ENCODE results near the gene FERMT2.
A peak's percentile ranks its signal among the peaks of the same experiment; 100 is the strongest.

Gene FERMT2

DNA sequence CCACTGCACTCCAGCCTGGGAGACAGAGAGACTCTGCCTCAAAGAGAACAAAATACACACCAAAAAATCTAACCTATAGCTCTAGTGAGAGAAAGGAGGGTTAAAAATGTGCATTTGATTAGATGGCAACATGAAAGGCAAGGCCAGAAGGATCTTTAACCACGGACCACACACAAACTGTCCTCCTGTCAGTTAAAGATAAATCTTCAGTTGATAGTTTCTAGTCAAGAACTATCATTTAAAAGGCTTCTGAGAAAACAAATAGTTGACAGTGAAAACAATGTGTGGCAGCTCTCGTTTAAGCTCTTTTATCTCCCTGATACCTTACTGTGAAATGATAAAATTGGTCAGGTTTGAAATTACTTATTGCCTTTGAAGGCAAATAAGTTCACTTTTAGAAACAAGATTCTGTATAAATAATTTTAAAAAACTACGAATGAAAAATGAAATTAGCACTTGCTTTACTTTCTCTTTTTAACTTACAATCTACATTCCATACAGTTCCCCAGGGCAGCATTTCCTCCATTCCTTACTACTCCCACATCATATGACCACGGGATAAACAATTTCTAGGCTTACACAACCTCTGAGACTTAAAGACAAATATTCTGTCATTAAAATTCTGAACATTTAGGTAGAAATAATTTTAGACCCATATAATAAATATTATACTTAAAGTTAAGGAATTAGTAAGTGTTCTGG lies 88.1 kb downstream of the FERMT2 start:
- DNase-seq: no peak

DNA sequence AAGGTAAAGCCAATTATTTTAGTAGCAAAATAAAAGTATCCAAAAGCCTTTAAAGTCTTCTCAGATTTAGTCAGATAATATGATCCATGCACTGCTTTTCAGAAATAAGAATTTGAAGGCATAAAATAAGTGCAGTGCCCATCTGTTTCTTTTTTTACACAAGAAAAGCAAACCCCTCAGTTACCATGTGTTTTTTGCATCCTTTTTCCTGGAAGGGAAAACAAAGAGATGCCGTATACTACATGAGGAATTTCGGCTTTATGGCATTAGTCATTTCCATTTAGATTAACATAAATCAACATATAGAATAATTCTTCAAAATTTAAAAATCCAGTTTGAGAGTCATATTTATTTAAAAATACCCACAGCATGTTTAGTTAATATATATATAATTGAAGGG lies 89.4 kb downstream of the FERMT2 start:
- no peak for DNase-seq

DNA sequence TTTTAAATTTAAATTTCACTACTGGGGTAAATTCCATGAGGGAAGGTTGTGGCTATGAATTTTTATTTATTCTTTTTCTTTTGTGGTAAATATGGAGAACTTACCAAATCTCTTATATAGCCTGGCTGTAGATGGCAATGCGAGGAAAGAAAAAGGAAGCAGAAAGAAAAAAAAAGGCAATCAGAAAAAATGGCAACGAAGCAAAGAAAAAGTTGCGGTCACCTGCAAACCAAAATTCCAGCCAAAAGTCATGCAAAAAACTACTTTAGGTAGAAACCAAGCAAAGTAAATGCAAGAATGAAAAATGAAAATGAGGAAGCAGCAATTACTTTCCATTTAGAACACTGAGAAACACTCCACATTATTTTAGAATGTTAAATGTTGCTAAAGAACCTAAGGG lies 89.9 kb downstream of the FERMT2 start:
- DNase-seq: no peak

DNA sequence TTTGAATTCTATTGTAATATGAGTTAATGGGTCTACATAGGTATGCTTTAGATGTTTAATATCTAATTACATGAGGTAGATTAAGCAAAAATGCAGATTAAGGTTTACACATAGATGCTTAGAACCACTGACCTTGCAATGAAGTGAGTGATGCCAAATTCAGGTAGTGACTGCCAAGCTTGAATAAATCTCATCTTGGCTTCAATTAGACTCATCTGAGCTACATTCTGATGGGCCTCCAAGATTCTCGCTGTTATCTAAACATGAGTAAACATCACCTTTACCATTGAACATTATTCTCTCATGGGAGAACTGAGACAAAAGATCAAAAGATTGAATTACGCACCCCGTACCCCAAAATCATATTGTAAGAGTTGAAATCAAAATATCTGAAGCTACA lies 90.6 kb downstream of the FERMT2 start:
- no peak for DNase-seq

DNA sequence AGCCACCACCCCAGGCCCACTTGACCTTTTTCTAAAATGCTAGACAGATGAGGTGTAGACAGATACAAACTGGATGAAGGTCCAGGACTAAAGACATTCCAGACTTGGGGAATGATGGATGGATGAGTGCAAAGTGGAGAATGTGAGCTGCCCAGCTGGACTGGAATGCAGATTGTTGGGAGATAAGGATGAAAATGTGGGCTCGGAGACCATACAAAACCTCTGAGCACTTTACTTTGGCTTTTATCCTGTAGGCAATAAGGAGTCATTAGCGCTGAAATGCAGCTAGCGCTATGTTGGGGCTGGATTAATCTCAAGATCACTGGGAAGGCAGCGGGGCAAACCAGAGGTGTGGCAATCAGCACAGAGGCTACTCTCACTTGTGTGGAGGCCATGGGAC lies 94.7 kb downstream of the FERMT2 start:
- no peak for DNase-seq

DNA sequence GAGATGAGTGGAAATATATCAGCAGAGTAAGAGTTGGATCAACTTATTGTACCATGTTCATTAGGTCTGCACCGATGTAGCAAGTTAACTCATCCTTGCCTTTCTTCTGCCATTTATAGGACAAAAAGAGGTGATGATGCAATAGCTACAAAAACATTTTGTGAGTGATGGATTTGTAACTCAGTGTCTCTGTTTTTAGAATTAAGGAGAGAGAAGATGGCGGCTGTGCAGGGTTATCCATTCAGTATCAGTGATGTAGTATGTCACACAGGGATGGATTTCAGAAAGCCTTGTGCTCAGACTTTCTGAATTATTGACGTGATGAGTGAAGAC lies 97.4 kb downstream of the FERMT2 start:
- no peak for DNase-seq

DNA sequence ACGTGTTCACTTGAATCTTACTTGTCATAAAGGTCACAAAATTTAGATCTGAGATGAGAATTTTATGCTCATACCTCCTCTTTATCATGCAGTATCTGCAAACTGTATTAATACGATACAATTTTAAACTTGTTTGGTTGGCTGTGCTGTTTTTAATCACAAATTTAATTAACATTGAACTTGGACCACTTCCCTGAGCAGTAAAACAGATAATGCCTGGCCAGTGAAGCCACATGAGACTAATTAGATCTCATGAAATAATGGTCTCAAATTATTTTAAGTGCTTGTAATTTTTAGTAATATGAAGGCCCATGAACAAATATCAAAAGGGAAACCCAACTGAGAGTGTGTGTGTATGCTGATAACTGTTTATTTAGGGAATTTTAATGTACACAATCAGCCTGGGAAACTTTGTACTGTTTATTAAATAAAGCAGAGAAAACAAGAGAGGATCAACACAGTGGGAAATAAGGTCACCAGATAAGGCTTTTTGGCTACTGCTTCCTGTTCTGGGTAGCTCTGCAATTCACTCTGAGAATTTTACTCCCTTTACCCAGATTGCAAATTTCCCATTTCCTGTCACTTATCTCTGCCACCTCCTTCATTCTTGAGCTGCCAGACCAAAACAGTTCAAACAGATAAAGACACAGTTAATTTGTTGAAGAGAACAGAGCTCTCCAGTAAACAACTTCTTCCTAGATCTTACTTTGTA lies 97.9 kb downstream of the FERMT2 start:
- peak; percentile 79 for DNase-seq

DNA sequence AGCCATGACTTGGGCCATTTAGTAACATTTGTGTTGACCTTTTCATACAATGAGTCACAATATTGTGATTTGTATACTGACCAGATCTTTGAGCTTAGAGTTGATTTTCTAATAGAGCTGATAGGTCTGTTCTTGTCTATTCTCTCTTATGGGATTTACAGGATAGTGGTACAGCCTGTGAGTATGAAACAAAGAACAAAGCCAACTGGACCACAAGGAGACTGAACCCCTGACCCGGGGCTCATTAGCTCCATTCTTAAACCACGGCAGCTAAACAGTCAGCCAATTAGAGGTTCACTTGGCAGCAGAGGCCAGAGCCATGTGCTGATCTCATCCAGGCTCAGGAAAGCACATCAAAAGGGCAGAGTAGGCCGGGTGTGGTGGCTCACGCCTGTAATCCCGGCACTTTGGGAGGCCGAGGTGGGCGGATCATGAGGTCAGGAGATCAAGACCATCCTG lies 100.4 kb downstream of the FERMT2 start:
- DNase-seq: no peak

DNA sequence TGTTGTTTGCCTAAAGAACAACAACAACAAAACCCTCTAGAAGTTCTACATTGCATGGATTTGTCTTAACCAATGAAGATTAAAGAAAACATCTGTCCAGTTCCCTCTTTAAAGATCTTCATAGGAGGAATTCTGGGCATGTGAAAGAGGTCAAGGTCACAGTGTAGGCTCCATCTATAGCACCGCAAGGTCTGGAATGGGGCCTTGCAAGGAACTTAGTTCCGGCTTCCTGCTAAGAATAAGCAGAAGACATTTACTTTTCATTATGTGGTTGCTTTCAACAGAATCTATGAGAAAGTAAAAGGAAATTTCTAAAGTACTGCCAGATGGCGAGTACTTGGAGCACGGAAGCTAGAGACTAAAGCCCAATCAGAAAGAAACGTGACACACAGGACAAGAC lies 102.2 kb downstream of the FERMT2 start:
- DNase-seq: no peak

DNA sequence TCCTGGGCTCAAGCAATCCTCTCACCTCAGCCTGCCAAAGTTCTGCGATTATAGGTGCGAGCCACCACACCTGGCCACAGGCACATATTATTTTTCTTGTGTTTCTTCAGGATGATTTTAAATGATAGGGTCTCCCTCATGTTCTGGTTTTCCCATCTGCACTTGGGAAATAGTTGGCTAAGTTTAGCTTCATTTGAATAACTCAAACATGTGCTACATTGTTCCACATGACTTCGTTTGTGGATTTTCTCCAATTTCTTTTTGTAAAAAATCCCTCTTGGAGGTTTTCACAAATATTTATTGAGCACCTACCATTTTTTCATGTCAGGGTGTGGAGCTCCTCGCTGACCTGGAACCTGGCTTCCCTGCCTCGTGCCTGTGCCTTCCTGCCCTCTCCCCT lies 104.3 kb downstream of the FERMT2 start:
- DNase-seq: no peak

DNA sequence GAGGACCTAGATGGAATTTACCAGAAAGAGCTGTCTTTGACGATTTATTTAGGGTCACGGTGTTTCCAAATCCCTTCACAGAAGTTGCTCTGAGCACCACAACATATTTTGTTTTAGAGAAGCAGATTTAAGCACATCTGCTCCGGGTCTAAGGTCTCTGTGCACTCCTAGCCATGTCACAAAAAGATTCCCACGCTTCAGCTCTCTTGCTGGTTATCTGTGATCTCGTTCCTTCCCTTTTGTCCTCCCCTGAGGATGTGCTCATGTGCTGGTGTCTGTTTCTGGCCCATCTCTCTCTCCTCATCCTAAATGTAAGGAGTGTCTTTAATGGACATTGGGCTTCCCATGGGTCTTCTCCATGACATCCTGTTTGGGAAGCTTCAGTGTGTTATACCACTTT lies 105.8 kb downstream of the FERMT2 start:
- DNase-seq: no peak

DNA sequence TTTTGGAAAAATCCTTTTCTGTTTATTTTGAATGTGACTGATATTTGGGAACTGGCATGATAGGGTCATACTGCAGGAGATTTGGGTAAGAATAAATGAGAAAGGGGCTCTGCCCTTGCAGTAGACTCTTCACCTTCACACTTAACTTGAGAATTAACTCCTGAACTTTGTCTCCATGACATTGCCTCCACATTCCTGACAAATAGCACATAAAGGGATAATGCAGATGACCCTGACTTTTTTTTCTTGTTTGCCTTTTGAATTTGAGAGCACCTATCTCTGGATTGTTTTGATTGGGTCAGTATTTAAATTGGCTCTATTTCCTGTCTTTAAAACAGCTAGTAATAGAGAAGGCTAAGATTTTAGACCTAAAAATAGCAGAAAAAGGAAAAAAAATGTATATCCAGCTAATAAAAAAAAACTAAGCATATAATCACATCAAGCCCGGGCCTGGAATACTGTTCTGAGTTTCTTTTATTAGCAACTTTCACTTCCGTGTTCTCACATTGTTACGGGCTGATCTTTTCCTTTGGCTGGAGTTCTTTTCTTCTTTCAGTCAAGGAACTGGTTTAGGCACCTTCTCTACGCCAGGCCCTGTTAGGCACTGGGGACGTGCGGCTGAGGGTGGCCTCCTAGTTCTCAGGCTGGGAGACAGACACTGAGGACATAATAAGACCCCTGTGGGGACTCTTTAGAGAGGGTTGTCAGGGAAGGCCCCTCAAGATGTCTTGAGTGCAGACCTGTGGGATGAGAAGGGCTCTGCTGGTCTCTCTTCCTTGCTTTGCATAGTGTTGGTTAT lies 106.4 kb downstream of the FERMT2 start:
- no peak for DNase-seq

DNA sequence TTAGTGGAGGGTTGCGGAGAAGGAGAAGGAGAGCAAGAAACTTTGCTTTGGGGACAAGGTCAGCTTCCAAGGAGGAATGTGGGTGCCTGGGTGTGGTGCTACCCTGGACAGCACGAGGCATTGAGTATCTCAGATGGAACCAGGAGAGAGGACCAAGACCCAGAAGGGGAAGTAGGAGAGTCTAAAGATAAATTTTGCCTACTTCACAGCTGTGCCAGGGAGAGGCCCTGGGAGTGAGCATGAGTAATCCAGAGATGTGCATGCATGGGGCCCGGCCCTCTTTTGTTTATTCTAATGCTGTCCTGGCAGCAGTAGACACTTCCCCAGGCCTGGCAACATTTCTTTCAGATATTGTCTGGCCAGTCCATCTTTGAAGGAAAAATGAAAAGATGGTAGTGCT lies 110.0 kb downstream of the FERMT2 start:
- DNase-seq: no peak

DNA sequence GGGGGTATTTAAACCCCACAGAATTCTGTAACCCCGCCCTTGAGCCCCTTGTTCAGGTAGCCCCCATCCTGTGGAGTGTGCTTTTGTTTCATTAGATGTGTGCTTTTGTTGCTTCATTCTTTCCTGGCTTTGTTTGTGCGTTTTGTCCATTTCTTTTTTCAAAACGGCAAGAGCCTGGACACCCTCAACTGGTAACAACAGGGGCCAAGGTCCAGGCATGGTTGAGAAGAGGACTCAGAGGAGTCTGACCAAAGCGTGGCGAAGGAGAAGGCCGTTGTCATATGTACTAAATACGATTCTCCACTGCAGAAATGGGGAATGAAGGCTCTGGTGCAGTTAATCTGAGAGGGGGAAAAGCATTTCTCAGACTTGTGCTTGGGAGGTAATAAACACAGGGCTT lies 113.4 kb downstream of the FERMT2 start:
- DNase-seq: no peak

DNA sequence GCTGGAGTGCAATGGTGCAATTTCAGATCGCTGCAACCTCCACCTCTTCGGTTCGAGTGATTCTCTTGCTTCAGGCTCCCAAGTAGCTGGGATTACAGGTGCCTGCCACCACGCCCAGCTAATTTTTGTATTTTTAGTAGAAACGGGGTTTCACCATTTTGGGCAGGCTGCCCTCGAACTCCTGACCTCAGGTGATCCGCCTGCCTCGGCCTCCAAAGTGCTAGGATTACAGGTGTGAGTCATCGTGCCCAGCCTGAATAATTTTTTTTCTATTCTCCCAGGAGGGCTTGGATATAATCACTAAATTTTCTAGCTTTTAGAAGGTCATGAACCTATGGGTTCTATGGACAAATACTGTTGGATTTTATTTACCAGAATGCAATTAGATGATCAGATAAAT lies 114.8 kb downstream of the FERMT2 start:
- no peak for DNase-seq

DNA sequence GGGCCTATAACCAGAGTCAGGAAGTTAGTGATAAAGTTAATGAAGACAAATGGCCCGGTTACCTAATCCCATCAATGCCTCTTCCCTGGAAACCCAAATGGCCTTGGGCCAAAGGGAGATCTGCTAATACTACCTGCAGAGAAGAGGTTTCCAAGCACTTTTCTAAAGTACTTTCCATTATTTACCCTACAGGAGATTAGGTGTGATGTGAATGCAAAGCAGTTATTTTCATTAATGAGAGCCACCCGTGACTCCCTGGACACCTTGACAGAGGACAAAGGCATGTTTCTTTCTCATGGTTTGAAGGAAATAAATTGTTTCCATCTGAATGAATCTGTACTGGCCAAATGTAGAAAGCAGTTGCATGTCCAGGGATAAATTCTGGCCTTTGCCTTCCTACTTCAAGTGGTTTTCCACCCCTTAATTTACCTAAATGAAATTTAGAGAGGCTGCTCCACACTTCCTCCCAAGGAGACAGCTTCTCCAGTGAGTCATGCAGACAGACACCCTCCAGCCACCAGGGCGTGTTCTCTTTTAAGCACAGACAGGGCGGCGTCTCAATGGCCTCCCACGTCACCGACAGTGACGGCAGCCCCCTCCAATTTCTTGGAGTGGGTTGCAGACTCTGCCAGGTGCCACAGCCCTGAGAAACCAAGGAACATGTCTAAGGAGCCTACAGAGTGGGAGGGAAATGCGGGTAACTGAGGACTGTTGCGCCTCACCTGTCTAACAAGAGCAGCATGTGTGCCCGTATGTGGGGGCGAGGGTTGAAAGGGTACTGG lies 115.5 kb downstream of the FERMT2 start:
- peak; percentile 38 for DNase-seq

DNA sequence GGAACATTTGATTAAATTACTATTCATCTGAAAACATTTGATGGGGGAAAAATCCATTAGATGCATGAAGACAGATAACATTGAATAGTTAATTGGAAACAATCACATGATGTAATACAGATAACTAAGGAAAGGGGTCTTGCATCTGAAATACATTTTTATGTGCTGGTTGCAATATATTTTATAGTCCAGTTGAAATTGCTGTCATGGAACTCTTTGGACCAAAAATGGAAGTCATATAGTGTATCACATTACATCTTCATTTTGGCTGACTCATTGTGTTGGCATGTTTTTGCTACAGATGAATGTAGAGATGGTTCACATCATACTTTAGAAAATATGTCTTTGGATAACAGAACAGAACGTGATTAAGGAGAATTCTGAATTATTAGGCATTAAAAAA lies 116.4 kb downstream of the FERMT2 start:
- DNase-seq: no peak

DNA sequence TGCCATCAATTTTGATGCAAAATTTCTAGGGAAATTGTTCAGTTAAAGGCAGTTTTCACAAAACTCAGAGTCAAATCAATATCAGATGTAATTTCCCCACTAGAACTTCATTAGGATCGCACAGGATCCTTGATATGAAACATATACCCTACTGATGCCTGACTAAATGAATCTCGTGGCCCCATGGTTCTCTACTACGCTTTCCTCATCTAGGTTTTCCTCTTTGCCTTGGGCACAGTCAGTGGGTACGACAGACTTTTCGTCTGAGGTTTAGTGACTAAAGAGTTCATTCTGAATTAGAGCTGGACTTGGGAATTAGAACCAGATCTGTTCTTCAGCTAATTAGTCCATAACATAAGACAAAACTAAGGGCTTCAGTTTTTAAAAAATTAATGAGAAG lies 117.0 kb downstream of the FERMT2 start:
- DNase-seq: no peak

DNA sequence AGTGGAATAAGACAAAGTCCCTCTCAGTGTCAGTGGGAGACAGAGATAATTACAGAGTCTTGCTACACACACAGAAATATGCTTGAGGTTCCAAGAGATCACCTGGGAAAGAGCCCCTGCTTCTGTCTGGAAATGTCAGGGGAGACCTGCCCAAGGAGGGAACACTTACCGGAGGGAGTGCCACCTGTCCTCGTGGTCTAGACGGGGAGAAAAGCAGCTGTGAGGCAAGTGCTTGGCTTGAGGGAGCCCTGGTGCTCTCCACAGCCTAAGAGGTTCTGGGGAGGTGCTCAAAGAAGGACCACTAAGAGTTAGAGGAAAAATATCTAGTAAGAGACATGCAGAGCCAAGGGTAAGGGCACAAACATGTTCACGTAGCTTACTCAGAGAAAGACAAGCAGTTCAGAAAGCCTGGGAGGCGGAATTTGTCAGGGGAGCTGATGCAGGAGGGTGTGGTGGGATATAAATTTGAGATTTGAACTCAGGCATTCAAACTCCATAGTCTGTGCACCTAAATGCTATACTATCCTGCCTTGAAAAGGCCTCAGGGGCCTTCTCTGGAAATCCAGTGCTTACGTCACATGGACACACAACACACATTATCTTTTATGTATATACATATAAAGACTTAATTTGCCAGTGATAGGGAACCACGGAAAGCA lies 121.2 kb downstream of the FERMT2 start:
- no peak for DNase-seq

DNA sequence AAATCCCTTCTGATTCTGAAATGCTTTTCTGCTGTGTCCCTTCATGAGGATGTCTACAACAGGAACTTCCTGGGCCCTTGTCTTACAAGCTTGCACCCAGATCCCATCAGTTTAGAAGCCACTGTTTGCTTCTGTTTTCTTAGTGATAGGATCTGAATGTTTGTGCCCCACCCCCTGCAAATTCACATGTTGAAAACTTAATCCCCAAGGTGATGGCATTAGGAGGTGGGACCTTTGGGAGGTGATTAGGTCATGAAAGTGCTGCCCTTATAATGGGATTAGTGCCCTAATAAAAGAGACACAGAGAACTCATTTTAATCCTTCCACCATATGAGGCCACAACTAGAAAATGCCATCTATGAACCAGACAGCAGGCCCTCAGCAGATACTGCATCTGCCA lies 123.4 kb downstream of the FERMT2 start:
- no peak for DNase-seq

DNA sequence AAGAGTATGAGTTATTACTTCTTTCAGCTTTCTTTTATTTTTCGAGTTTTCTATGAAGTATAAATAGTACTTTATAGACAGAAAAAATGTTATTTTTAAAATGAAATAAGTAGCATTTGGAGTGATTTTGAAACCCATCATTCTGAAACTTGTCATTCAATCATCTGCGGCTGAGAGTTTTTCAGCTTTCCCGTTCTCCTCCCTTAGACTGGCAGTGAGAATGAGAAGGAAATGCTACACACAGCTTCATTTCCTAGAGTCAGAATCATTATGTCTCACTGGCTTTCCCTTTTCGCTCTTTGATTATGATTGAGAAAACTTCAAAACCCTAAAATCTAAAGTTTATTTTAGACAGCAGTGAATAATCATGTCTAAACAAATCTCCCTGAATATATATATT lies 125.8 kb downstream of the FERMT2 start:
- DNase-seq: no peak

DNA sequence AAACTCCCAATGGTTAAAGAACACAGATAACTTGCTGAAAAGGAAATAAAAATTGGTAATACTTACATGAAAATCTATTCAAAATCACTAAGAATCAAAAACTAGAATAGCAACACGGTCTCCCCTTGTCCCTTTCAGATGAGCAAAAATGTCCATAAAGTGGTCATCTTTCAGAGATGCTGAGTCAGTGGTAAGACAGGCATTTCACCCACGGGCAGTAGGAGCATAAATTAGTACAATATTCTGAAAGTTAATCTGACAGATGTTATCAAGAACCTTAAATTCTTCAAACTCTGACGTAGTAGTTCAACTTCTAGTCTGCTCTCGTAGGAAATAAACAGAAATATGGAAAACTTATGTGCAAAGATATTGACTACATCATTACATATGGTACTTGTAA lies 126.4 kb downstream of the FERMT2 start:
- DNase-seq: no peak

DNA sequence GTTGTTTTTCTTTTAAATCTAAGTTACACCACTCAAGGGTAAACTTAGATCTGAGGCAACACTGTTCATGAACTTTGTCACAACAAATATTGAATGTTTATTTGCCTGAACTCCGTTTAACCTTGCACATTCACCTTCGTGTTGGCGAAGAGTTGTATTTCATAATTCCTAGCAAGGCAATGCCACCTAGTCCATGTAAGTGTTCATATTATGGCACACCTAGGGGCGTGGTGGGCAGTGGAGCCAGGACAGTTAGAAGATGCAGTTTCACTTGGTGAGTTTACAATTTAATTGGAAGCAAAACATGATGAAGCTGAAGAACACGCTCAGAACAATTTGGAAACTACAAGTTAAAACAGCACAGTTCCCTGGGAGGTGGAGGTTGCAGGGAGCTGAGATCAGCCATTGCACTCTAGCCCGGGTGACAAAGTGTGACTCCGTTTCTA lies 129.0 kb downstream of the FERMT2 start:
- DNase-seq: no peak

All from COR-L47 (cell line).